GM12892 (cell line): ENCODE data around the gene IRX4.

Source experiments
- POLR2A ChIP-seq: IDR thresholded peaks from 2 replicates; pipeline ENCODE4 v1.6.1; 2011; ENCODE audit warnings: low read depth, low read length, control low read depth
- POLR2AphosphoS5 ChIP-seq: IDR thresholded peaks from 2 replicates; pipeline ENCODE4 v1.6.1; 2011; ENCODE audit warnings: low read depth, low read length, control low read depth
- TAF1 ChIP-seq: IDR thresholded peaks from 2 replicates; pipeline ENCODE4 v1.6.1; 2011; ENCODE audit warnings: low read depth, mild to moderate bottlenecking, control low read depth, low read length, borderline replicate concordance

- TF ChIP-seq POLR2AphosphoS5, result no peak
- no peak for TF ChIP-seq TAF1
- TF ChIP-seq POLR2A, result no peak
These were observed 22.4 kb upstream of the IRX4 start for GRCh38 chr5:1905108-1905507.
